GM21717 (cell line): ENCODE data around the gene RAE1.

Experiments used
- ATAC-seq: cut with Tn5 transposase; IDR thresholded peaks from one replicate; pipeline ENCODE4 v1.9.1; 2021; ENCODE audit warnings: mild to moderate bottlenecking, moderate library complexity; ENCODE audit not compliant: unreplicated experiment

The RAE1 gene, protein sequence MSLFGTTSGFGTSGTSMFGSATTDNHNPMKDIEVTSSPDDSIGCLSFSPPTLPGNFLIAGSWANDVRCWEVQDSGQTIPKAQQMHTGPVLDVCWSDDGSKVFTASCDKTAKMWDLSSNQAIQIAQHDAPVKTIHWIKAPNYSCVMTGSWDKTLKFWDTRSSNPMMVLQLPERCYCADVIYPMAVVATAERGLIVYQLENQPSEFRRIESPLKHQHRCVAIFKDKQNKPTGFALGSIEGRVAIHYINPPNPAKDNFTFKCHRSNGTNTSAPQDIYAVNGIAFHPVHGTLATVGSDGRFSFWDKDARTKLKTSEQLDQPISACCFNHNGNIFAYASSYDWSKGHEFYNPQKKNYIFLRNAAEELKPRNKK

DNA sequence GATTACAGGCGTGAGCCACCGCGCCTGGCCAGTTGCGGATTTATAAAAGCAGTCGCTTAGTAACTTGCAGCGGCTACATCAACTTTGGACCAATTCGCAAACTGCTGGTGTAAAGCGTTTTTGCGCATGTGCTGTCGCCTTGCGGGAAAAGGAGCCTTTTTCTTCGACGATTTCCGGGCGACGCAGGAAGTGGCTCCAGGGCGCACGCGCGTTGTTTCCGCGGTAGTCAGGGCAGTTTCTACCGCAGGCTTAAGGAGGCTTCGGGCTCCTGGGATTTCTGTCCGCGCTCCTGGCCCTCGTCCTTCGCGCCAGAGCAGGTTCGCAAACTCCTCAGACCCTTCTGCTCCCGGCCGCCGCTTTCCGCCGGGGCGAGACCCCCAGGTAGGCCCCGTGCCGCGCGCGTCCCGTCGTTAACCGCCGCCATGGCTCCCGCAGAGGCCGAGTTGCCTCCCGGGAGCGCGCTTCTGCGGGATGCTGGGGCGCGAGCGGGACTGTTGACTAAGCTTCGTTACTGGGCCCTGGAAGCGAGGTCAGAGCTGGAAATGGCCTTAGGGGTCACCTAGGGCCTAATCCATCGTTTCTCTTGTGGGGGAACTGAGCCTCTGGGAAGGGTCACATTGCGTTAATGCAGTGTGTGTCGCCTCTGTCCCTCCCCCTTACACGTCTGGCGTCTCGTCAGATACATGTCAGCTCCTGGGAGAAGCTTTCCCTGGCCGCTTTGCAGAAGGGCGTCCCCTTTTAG lies at the start of gene RAE1:
Gene RAE1, plus strand, starts transcription at position 214 of the 742 bp plus-strand sequence. CDS start 2,784 bp downstream, outside the sequence.
- ATAC-seq = peak; percentile 54

DNA sequence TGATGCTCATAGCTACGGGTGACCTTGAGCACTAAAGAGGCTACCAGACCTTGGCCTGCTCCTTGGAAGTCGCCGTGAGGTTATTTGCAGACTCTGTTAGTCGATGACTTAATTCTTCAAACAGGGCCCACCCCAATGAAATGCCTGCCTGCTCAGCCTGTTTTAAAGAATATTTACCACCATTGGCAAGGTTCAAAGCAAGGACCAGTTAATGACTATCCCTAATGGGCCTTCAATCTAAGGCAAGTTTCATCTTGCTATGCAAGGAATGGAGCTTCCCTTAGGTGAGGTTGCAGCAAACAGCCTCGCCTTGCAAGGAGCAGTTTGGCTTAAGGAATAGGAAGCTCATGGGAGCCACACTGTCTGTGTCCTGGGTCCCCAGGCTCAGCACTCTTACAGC lies 44.3 kb upstream of the RAE1 start:
- no peak for ATAC-seq

DNA sequence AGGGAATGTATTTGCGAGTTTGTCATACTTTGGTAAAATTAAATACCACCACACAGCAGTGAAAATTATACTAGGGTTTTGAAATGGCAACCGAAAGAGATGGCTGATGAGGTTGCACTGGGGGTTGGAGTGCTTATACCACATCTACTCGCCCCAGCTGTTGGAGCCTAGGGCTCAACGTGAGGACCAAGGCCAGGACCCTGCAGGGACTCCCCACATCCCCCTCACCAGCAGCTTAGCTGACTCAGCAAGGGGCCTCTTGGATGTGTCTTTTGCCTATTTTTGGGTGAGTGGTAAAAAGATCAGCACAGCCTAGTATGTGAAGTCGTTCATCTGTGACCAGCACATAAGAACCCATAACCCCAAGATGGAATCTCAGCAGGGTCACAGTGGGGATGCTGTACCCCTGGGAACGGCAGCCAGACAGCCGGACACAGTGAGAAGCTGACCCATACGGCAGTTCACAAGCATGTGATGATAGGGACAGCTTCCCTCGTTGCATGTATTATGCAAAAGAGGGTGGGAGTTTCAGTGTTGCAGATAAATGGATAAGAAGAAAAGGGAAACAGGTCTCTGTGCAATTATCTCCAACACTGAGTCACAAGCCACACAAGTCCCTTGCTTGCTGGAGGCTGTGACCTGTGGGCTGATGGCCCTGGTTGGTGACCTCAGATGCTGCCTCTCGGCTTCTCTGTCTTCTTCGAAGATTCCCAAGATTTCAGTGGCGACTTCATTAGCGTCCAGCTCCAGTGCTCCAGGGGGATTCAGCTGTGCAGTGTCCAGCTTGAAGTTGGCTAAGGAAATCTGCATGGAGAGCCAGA lies 42.4 kb upstream of the RAE1 start:
- no peak for ATAC-seq

DNA sequence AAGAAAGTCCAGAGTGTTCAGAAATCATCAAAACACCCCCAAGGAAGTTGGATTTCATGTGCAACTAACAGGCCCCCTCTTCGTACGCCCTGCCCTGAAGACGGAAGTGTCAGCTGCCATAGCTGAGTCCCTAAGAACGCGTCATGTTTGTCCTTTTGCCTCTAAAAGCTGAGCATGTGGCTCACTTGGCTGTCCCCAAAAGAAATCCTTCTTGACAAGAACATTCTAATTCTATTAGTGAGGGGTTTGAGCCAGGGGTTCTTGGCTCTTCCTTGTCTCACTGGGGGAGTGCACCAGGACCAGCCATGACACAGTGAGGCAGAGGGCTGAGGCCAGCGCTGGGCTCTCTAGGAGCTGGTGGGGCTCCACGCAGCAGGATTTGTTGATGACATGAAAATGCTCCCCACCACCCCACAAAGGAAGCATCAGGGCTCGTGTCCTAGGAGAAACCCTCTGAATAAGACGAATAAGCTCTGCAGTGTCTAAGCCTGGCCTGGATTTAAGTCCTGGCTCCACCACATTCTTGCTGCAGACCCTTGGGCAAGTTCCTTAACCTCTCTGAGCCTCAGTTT lies 41.4 kb upstream of the RAE1 start:
- no peak for ATAC-seq

DNA sequence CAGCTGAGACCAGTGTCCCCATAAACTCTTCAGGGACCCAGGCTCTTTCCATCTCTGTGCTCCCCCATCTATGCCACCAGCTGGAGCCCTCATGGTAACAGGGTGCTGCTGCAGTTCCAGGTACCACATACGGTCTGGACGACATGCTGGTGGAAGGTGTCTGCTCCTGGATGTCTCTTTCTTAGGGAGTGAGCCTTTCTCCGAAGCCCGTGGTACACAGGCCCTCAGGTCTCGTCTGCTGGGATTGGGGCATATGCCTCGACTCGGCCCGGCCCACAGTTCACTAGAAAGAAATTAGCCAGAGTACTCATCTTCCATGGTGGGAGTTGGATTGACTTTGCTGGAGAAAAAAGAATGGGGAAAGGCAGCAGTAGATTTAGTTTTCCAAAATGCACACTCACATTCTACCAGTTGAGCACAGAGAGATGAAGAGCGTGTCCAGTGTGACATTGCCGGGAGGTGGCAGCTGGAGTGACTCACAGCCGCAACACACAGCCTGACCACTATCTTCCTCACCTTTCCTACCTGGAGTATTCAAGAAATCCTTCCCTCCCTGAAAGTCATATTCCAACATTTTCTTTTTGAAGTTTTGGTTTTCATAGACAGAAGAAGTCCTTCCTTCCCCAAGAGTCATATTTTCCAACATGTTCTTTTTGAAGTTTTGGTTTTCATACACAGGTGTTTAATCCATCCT lies 40.1 kb upstream of the RAE1 start:
- no peak for ATAC-seq

DNA sequence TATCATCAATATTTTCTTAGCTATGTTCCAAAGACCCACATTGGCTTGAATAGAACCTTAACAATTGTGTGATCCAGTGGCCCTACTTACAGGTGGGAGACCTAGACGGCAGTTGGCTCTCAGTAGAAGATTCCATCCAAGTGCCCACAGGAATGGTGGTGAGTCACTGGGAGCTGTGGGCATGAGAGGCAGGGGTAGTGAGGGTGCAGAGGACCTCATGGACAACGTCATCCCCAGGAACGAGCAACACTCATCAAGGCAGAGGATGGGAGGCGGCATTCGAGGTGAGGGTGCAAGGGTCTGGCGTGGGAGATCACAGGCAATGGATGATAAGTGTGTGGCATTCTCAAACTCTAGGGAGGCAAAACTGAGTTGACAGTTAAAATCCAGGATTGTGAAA lies 38.9 kb upstream of the RAE1 start:
- no peak for ATAC-seq

DNA sequence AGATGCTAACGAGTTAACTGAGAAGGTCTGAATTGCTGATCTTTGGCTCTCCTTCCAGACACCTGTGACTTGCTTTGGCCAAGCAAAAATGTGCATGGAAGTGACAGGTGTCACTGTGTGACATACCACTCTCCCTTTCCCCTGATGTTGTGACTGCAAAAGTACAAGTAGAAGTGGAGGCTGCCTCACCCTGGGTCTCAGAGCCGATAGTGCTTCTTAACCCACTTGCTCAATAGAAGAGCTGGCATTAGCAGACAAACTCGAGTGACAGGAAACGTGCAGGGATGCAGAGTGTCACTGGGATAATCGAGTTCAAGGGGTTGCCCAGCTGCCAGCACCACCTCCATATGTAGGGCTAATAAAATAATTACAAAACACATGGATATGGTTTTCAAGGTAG lies 37.8 kb upstream of the RAE1 start:
- no peak for ATAC-seq

DNA sequence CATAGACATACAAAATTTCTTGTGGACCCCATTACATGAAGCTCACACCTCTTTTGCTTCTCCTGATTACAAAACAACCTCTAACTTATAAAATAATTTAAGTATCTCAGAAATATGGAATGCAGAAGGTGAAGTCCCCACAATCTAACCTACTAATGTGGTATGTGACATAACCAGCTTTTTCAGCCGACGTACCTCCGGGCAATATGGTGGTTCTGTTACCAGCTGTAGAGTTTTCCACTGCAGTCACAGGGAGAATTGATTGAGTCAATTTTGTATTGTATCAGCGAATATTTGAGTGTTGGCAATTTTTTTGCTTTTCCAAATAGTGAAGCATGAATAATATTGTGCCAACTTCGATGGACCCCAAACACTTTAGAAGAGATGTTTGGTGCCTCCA lies 37.1 kb upstream of the RAE1 start:
- ATAC-seq = no peak

DNA sequence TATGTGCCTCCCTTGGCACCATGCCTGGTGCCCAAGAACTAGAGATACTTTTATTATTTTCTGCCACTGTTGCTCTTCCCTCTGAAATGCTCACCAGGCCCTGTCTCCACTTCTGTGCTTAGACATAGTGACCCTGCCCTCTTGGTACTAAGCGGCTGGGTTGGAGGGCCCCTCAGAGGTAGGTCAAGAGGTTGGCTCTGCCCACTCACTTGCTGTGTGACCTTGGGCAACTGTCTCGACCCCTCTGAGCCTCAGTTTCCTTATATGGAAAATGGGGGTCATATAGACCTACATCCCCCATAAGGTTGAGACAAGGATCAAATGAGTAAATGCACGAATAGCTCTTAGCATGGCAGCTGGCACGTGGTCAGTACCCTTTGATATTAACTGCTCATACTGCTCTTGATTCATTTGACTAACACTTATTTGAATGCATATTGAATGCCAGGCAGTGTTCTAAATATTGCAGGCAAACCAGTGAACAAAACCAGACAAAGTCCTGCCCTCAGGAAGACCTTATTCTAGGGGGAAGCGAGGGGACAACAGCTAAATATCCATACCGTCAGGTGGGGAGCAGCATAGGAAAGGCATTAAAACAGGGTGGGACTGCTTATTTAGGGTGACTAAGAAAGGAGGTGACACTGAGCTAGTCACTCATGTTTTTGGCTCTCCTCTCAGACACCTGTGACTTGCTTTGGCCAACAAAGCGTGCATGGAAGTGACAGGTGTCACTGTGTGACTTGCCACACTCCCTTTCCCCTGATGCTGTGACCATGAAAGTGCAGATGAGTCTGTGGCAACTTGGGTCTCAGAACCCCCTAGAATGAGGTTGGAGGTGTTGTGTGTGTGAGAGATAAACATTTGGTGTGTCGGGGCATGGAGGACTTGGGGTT lies 35.7 kb upstream of the RAE1 start:
- ATAC-seq = no peak

DNA sequence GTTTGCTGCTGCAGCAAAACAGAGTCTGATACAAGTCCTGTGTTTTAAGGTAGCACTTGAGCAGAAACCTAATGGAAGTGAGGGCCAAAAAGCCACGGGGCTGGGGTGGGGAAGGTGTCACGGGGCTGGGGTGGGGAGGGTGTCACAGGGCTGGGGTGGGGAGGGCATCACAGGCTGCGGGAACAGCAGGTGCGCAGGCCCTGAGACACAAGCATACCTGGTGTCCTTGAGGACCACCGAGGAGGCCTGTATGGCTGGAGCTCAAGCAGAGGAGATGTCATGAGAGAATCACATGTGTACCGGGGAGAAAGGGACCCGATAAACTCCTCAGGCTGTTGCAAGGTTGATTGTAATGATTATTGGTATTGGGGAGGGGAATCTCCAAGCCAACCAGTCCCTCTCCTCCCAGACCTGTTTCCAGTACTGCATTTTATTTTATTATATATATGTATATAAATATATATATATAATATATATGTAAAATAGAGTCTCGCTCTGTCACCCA lies 35.0 kb upstream of the RAE1 start:
- ATAC-seq = no peak

DNA sequence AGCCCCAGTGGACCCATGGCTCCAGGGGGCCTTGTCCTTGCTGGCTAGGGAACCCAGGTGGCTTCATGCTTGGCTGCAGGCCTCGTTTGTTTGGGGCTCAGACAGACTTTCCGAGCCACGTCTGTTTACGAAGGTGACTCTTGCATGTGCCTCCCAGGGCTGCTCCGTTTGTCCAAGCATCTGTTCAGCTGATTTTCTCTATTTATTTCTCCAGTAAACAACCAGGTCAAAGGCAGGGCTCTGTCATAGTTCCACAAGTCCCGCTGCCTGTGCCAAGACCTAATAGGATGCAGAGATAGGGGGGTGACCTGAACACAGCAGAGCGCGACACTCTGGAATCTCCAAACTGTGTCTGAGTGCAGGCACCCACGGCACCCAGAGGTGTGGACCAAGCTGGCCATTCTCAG lies 34.3 kb upstream of the RAE1 start:
- no peak for ATAC-seq

DNA sequence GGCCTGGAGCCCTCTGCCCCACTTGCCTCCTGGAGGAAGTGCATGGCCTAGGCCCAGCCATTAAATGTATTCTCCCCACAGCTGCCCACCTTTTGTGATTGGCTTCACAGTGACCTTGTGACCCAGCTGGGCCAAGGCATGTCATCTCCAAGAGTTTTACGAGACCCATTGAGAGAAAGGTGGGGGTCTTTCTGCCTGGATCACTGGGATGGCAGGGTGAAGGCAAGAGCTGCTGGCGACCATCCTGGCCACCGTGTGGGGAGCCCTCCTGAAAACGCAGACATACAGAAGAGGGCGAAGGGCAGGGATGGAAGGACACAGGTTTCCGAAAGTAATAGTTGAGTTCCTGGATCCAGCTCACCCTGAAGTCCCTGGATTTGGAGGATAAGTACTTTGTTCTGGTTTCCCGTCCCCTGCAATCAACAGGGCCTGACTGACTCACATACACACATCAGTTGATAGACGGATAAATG lies 33.7 kb upstream of the RAE1 start:
- ATAC-seq = no peak

DNA sequence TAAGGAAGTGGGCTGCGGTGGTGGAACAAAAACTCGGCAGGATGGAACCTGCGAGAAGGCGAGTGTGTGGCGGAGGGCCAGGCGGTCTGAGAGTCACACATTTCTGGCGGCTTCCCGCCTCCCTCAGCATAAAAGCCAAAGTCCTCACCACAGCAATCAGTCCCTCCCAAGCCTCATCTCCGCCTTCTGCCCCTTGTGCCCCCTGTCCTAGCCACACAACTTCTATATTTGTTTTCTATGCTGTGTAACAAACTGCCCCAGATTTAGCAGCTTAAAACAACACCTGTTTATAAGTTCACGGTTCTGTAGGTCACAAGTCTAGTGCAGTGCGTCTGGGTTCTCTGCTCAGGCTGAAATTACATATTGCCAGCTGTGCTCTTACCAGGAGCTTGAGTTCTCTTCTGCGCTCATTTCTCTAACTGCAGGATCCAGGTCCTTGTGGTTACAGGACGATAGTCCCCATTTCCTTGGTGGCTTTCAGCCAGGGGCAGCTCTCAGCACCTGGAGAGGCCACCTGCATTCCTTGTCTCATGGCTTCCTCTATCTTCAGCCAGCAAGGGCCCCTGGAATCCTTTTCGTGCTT lies 33.2 kb upstream of the RAE1 start:
- ATAC-seq = no peak

DNA sequence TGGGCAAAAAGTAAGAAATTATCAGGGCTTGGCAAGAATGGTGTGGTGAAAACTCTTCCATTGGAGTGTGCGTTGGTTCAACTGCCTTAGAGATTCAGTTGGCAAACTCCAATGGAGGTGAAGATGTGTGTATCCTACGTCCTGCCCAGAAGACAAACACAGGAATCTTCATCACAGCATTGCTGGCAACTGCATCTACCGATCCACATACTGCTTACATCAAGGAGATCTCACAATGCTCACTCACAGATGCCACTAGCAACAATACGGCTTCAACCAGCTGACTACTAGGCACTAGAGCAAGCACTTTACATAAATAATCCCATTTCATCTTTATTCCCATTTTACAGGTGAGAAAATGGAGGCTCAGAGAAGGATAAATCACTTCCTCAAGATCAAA lies 31.5 kb upstream of the RAE1 start:
- ATAC-seq = no peak

DNA sequence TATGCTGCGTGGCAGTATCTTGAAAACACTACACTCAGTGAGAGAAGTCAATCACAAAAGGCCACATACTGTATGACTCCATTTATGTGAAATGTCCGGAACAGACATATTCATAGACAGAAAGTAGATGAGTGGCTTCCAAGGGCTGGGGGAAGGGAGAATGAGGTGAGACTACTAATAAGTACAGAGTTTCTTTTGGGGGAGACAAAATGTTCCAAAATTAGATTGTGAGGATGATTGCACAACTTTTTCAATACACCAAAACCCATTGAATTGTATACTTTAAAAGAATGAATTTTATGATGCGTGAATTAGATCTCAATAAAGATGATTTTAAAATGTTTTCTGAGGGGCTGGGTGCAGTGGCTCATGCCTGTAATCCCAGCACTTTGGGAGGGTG lies 30.7 kb upstream of the RAE1 start:
- ATAC-seq = no peak

DNA sequence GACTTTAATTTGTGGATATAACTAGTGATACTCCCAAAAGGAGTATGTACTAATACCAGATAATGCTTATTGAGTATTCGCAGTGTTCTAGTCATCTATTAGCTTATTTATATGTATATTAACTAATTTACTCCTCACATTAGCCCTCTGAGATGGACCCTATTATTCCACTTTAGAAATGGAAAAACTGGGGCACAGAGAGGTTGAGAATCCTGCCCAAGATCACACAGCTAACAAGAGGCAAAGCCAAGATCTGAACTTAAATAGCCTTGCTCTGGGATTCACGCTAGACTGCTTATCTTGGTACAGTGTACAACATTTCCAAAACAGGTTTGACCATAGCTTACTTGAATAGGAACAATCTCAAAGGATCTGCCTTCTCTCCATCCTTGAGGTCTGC lies 29.9 kb upstream of the RAE1 start:
- no peak for ATAC-seq

DNA sequence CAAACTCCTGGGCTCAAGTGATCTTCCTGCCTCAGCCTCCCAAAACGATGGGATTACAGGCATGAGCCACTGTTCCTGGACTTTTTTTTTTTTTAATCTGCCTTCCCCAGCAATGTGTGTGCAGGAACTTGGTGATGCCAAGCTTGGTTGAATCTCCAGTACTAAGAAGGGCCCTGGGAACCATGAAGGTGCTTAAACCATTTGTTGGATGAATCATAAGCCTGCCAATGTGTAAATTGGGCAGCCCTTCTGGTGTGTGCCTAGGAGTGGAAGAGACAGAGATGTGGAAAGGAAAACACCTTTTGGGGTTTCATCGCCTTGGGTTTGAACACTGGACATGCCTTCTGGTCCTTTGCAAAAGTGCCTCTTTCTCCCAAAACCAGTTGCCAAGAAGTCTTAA lies 28.6 kb upstream of the RAE1 start:
- ATAC-seq = no peak

DNA sequence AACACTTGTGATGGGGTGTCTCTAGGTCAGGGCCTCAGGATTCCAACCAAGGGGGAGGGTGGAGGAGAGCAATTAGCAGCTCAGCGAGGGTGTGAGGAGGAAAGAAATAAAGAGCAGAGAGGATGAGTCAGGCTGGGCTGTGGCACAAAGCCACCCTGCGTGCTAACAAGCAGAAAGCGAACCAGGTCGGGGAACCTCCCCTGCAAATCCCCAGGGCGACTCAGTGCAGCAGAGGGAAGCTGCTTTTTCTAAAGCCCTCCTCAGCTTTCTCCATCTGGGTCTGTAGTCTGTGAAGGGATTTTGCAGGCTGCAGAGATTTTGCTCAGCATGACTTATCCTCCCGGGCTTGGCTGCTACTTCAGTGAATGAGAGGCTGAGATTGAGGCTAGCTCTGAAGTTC lies 28.0 kb upstream of the RAE1 start:
- no peak for ATAC-seq
